Stimulated activated CD4-positive, alpha-beta T cell treated with anti-CD3 and anti-CD28 coated beads, TNF-alpha, amount 100 ng/mL, for 48 hours (primary cell): ENCODE data around the gene FAS.

Experiments
- DNase-seq, 3 donors: peaks; one replicate each; pipeline ENCODE4 v3.0.0-alpha.2; 2020; ENCODE audit warnings: low read depth in 3 of 3

Gene FAS

DNA sequence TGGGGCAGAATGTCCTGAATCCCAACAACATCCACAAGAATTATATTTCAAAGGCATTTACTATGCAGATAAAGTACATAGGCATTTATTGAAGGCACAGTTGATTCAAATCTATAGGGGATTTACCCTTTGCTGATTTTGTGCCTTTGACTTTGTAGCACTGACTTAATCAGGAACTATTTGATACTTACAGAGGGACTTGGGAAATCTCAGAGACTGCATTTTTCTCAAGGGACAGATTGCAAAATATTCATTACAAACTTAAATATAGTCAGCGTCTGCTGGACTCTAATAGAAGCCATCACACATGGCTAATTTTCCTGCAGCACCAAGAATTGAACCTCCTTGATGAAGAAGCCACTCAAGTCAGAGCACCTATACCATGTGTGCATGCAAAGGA is 44.9 kb downstream of the FAS start:
- no peak for DNase-seq

DNA sequence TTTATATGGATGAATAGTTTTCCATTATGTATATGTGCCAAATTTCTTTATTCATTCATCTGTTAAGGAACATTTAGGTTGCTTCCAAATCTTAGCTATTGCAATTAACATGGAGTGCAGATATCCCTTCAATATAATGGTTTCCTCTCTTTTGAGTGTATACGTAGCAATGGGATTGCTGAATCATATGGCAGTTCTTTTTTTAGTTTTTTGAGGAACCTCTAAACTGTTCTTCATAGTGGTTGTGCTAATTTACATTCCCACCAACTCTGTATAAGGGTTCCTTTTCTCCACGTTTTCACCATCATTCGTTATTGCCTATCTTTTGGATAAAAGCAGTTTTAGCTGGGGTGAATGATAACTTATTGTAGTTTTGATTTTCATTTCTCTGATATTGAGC is 46.5 kb downstream of the FAS start:
- no peak for DNase-seq

- no peak for DNase-seq
These were observed 52.0 kb downstream of the FAS start for GRCh38 chr10:89042562-89042961.

- DNase-seq = no peak
These were observed 52.5 kb downstream of the FAS start for GRCh38 chr10:89043052-89043451.

DNA sequence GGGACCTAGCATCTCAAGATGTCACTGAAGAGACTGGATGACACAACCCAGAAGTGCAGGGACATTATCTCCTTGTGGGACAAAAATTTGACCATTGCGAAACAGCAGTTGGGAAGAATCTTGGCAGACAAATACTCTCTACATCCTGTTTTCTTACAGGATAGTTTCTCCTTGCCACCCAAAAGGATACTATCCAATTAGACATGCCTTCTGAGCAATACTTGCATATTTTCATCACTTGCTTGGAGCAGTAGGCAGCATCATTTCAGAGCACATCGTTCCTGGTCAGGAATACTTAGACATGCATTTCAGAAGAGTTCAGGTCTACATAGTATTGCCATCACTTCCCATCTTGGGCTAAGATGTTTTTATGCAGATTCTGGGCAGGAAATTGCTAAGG is 56.8 kb downstream of the FAS start:
- DNase-seq = no peak

DNA sequence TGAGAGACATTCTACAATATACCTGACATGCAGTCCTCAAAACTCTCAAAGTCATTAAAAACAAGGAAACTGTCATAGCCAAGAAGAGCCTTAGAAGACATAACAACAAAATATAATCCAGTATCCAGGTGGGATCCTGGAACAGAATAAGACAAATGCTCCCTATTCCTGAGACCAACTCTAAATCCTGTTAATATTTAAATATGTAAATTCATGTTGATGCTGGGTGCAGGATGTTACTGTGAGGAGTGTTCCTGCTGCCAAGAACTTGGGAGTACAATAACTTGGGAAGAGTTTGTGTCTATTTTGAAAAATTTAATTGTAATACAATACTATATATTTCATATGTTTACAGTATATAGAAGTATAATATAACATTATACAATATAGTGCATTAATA is 61.0 kb downstream of the FAS start:
- DNase-seq = no peak

DNA sequence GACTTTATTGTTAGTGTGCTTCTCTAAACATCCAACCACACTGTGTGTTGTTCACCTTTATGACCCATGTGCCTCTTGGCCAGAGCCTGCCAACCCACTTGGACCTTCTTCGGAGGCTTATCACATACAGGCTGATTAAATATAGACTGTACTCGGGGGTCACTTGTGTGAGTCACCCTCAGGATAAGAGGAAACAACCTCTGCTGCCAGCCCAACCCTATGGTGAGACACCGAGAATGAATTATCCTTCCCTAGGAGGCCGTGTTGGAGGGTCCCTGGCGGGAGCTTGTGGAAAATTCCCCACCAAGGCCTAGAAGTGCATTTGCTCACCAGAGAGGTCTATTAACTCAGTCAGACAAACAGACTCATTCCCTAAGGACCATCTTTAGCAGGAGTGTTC is 63.0 kb downstream of the FAS start:
- no peak for DNase-seq

- no peak for DNase-seq
These were observed 64.6 kb downstream of the FAS start for GRCh38 chr10:89055159-89055558.

DNA sequence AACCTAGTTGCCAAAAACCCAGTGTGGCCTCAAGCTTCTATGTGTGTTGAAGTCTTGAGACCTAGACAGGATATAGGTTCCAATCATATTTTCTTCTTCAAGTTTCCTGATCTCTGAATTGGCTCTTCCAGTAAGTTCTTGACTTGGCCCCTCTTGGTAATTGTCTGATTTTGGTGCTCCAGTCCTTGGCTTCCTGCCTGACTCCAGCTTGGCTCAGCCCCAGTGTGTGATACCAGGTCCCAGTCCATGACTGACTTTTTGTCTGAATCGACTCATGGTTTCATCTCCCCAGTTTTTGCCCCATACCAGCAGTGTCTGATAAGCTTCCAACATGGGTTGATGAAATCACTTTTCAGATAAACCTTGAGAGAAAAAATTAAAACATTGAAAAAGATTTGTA is 72.3 kb downstream of the FAS start:
- DNase-seq = no peak

DNA sequence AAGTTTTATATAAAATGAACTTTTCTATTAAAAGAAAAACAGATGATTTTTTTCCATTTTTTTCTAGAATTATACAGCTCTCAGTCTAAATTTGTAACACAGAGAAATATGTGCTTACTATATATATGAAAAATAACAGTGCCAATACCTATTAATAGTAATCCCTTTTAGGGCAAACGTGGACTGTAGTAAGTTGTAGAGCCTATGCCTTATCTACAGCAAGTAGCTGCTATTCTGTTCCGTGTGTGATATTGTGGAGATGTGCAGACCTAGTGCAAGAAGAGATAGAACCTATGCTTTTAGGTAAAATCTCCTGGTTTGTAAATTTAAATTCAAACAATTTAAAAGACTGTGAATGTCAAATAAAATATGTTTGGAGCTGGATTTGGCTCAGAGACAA is 72.9 kb downstream of the FAS start:
- no peak for DNase-seq

DNA sequence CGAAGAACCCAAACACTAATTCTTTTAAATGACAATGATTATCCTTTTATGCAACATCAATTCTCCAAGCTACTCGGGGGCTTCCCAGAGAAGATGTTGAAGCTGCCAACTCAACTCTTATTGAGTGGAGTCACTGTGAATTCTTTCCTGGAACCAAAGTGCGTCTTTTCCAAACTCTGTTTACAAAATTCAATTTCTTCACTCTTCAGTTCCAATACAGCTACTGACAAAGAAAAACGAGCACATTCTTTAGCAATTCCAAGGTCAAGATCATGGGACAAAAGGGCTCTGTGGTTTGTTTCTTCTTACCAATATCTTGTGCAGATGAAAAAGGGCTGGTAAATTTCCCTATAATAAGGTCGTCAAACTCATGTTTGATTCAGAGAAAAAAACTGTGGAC is 74.2 kb downstream of the FAS start:
- no peak for DNase-seq
